GM19025 (cell line): ENCODE measurements around the gene HMG20A.

Experiments
- ATAC-seq: cut with Tn5 transposase; IDR thresholded peaks from one replicate; pipeline ENCODE4 v1.9.1; 2021; ENCODE audit warnings: mild to moderate bottlenecking, low read depth, moderate library complexity; ENCODE audit not compliant: unreplicated experiment

HMG20A gene

GRCh38 chr15:77420610-77421369, at the start of gene HMG20A:
HMG20A (plus strand) TSS chr15:77420888; CDS start chr15:77458408, 37,520 bp downstream.
- ATAC-seq: peak; percentile 33

GRCh38 chr15:77371850-77372563, 48.7 kb upstream of the HMG20A start:
- no peak for ATAC-seq

- ATAC-seq: no peak
These were observed 47.2 kb upstream of the HMG20A start for GRCh38 chr15:77373441-77373840.

- no peak for ATAC-seq
These were observed 45.6 kb upstream of the HMG20A start for GRCh38 chr15:77375133-77375532.

GRCh38 chr15:77376770-77377169, 43.9 kb upstream of the HMG20A start:
- ATAC-seq: no peak

GRCh38 chr15:77380033-77380432, 40.7 kb upstream of the HMG20A start:
- ATAC-seq: no peak

- no peak for ATAC-seq
These were observed 36.6 kb upstream of the HMG20A start for GRCh38 chr15:77384086-77384485.

GRCh38 chr15:77384589-77385359, 35.9 kb upstream of the HMG20A start:
- ATAC-seq: no peak

GRCh38 chr15:77386626-77387025, 34.1 kb upstream of the HMG20A start:
- ATAC-seq: no peak

- no peak for ATAC-seq
These were observed 33.2 kb upstream of the HMG20A start for GRCh38 chr15:77387365-77388105.

- ATAC-seq: no peak
These were observed 29.2 kb upstream of the HMG20A start for GRCh38 chr15:77391372-77391951.

GRCh38 chr15:77392762-77393470, 27.8 kb upstream of the HMG20A start:
- ATAC-seq: no peak

GRCh38 chr15:77393471-77393840, 27.2 kb upstream of the HMG20A start:
- ATAC-seq: no peak

- ATAC-seq: no peak
These were observed 25.5 kb upstream of the HMG20A start for GRCh38 chr15:77395013-77395774.

- no peak for ATAC-seq
These were observed 24.0 kb upstream of the HMG20A start for GRCh38 chr15:77396692-77397091.

- no peak for ATAC-seq
These were observed 21.8 kb upstream of the HMG20A start for GRCh38 chr15:77398927-77399326.

GRCh38 chr15:77400258-77400657, 20.4 kb upstream of the HMG20A start:
- ATAC-seq: no peak

GRCh38 chr15:77402740-77403379, 17.8 kb upstream of the HMG20A start:
- no peak for ATAC-seq
